NAMALWA (cell line): ENCODE measurements around the gene GTSE1.

Experiments
- DNase-seq: peaks from one replicate; pipeline ENCODE4 v3.0.0-alpha.2; 2015; ENCODE audit warnings: low spot score

The GTSE1 gene

DNA sequence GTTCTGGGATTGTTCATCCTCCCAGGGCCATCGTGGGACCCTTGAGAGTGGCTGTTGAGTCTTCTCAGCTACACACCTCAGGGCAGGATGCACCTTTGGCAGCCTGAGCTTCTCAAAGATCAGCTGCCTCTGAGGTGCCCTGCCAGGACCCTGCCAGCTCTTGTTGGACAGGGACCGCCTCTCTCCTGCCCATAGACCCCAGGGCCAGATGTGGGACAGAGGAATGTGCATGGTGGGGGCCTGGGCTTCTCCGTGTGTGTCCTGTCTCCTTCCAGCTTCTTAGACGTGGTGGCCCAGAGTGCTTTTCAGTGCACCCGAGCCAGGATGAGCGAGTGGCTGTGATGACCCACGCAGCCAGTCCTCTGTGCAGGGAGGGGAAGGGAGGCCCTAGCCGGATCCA, 32.9 kb downstream of the GTSE1 start:
- DNase-seq = no peak

DNA sequence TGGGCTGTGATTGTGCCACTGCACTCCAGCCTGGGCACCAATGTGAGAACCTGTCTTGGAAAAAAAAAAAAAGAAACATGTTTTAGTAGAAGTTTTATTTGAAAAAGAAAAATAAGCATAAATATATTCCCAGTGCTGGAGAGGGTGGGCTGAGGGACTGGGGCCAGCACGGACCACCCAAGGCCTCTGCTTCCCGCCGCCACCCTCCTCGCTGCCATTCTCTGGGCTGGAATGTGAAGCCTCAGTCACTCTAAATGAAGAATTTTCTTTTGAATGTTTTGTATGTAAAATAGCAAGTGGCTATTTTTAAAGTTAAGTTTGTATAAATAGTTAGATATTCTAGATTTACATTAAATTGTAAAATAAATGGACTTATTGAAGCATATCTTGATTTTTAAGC, 33.8 kb downstream of the GTSE1 start:
- DNase-seq = no peak

DNA sequence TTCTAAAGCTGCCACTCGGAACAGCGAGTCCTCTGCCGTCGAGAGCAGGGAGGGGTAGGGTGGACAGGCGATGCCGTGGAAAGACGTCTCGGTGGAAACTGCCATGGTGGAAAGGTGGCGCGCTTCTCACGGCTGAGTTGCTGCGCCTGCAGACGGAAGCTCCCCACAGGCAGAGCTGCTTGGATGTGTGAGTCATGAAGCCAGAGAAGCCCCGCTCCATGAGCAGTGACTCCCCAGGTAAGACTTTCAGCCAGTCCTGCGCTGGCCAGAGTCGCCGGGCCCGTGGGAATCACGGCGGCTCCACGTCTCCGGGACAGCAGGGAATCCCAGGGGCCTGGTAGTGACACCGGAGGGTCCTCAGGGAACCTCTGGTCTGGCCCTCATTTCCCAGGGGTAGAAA, 34.8 kb downstream of the GTSE1 start:
- no peak for DNase-seq

DNA sequence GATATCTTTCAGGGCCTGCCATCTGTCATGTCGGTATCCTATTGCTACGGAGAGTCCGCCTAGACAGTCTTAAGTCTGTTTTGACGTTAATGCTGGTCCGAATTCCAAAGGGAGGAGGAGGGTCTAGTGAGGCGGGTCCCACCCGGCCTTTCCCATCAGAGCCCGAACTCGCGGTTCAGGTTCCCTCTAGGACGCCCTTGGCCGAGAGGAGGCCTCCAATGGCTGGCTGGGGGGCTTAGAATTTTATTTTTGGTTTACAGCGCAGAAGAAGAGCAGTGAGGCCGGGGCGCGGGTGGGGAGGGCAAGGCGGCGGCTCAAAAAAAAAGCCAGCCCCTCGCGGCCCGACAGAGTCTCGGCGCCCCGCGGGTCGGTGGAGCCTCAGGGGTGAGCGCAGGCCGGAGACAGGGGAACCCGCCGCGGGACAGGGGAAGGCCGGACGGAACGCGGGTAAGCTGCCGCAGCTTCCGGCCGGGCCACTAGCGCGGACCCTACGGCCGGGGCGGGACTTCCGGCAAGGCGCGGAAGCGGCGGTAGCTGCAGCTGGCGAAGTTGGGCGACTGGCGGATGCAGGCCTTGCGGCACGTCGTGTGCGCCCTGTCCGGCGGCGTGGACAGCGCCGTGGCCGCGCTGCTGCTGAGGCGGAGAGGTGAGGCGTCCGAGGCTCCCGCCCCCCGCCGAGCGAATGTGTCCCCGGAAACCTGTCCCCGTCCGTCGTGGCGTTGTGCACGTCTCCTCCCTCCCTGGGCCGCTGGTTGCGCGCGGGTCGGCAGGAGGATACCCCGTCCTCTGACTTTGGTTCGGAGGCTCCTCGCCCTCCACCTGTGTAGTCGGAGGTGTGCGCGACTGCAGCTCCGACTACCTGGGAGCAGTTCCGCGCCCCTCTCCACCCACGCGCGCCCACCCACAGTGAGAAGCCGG, 38.8 kb downstream of the GTSE1 start, which contains the start of gene TRMU:
TSS of gene TRMU (plus strand) at position 514 of the 918 bp plus-strand sequence. CDS start at position 565, 51 bp downstream.
- peak; percentile 83 for DNase-seq

DNA sequence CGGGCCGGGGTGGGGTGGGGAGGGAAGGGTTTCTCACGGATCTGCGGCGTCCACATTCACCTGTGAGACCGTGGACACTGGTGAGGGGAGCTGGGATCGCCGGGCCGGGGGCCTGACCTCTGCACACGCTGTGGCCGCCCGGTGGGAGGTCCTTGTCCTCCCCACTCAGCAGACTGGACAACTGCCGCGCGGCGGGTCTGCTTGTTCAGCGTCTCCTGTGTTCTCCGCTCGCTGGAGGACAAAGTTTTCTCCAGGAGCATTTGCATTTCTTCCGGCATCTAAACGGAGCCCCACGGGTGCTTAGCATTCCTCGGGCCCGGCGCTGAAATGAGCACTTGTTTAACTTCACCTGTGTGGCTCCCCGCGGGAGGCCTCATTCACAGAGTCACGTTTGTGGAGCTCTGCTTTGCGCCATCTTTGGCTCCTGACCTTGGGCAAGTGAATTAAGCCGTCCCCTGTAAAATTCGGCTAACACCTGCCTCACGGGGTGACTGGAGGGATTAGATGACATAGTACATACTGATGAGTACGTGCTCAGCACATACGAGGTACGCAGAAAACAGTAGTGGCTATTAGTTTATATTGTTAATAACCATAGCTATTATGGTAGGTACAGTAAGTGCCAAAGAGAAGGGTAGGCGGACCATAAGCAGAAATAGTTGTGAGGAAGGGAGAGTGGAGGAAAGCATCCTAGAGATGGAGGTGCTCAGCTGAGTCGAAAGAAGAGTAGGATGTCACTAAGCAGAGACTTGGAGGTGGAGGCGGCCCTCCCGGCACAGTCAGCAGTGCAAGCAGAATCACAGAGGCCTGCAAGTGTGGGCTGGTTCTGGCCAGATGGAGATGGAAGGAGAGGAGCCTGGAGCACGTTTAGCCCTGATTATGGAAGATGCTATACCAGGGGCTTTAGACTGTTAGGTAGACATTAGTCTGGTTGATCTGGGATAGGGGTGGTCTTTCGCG, 39.7 kb downstream of the GTSE1 start:
- DNase-seq = peak; percentile 35

DNA sequence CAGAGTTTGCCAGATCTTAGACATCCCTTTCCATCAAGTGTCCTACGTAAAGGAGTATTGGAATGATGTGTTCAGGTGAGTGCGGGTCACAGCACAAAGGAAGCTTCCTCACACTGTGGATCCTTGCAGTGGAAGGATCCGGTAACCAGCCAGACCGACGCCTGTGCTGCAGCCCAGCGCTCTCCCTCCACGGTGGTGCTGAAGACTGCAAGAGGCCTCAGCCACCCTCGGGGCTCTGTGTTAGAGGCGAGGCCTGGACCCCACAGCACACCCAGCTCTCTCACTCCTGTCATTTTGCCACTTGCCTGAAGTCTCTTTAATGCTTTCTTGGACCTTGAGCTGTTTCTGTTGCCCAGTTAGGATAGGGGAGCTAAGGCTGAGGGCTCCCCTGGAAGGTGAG, 41.2 kb downstream of the GTSE1 start:
- no peak for DNase-seq

DNA sequence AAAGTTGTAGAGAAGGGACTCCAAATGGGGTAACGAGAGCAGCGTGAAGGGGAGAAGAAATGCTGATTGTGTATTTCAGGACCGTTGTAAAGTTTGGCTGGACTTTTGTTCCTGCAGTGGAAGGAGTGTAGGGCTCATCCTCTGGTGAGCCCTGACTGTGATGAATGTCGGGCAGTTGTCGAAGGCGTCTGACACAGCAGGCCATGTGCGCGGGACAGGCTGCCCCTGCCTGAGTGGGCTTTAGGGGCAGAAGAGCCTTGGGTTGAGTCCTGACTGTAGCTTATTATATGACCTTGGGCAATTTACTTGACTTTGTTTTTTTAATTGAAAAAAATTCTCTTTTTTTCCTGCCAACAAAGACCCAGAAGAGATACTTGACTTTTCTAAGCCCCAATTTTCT, 42.0 kb downstream of the GTSE1 start:
- DNase-seq = no peak

DNA sequence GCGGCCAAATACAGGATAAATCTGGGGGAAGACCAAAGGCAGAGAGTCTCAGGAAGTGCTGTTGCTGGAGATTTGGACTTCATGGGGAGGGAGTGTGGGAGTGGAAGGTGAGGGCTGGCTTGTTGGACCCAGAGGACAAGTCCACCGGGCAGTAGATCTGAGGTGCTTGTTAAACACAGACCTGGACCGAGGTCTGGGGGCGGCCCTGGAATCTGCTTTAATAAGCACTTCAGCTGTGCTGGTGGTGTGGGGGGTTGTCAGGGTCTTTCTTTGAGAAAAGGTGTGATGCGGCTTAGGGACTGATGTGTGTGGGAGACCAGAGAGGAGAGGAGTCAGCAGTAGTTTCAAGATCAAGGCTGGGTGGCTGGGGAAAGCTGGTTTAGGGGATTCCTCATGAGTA, 43.3 kb downstream of the GTSE1 start:
- DNase-seq = no peak

DNA sequence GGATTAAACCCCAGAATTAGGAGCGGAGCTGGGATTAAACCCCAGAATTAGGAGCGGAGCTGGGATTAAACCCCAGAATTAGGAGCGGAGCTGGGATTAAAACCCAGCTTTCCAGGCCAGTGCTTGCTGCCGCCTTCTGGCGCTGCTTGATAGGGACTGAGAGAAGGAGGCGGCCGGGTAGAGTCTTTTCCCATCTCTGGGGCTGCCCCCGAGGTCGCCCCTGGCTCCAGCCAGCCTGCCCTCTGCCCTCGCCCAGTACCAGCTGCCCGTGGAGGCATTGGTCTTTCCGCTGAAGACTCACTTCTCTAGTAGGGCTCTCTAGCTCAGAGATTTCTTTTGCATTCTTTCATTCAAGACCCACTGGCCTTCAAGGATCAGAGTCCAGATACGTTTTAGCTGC, 44.0 kb downstream of the GTSE1 start:
- no peak for DNase-seq

DNA sequence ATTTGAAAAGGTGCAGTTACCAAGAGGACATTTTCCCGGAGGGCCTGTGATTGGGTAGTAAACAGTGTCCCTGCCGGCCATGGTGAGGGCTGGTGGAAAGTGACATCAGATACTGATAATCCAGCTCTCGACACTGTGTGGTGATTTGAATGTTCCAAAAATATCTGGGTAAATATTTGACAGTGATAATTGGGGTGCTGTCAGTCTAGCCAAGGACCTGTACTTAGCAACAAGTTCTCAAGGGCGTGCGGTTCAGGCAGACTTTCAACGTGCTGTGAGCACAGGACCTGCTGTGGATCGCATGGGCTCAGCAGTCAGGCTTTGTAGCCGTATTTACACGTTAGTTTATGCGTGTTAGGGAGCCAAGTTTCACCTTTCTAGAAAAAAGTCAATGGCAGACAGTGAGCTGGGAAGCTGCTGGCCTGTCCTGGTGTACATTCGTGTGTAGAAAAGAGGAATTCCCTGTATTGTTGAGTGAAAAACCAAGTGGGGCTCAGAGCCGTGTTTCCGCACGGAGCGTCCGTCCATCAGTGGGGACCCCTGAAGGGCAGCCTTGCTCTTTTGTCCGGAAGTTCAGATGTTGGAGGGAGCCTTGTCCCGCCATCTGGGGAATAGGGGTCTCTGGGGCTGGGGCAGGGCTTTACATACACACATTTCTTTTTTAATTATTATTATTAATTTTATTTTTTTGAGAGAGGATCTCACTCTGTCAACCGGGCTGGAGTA, 50.2 kb downstream of the GTSE1 start:
- DNase-seq = no peak

DNA sequence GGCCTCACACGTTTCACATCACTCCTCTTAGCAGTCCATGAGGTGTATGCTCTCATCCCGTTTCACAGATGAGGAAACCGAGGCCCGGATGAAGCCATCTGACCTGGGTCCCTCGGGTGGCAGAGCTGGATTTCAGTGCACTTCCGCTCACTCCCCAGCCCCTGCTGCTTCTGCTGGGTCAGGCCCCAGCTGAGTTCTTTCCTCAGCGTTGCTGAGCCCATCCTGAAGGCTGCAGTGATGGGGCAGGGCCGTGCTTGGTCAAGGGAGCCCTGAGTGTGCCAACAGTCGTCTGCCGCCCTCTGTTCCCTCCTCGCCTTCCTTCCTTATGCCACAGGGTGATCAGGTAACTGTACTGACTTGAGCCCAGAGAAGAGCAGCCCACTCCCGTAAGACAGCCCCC, 51.0 kb downstream of the GTSE1 start:
- DNase-seq = no peak

DNA sequence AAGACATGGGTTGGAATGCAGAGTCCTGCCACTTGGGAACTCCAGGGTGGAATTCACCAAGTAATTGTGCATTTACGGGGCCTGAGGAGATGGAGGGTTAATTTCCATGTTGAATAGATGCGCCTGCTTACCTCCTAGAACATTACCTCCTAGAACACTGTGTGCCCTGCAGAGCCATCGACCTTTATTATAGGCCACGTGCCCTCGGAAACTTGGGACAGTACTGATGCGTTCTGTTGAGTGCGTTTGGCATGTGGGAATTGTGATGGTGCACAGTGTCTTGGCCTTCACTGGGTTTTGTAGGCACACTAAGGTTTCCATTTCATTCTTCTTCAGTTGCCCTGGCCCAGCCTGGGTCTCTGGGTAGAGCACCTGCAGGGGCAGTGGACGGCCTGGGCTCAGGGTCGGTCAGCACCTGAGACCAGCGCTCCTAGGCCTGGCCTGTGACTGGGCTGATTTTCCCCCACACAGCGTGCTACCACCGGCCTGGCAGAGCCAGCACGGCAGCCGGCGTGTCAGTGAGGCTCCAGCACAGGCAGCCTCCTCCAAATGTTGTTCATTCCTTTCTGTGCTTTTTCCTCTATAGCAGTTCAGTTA, 51.5 kb downstream of the GTSE1 start:
- no peak for DNase-seq

DNA sequence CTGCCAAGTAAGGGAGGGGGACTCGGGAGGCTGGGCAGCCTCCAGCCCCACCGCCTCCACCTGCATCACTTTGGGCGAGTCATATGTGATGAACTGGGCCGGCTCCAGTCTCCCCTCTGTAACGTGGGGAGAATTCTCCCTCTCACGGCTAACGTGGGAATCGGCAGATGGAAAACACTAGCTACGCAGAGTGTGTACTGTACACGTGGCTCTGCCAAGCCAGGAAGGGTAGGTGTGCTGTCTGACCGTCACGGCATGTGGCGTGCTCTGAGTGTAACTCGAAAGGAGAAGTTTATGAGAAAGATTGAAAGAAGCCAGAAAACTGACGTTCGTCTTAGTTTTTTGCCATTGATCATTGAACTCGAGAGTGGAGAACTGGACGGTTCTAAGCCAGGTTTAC, 52.6 kb downstream of the GTSE1 start:
- no peak for DNase-seq

DNA sequence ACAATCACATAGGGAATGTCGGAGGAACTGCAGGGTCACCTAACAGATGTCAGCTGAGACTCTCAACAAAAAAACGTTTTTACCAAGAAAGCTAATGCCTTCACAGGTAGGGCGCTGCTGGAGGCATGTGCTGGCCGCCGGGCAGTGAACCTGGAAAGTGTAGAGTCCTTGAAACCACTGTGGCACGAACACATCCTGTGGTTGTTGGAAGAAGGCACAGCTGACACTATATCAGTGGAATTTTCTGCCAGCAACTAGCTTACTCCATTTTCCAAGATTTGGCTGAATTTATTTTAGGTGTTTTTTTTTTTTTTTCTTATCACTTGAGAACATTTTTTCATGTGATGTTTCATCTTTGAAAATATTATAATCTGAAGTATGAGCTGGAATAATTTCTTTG, 53.0 kb downstream of the GTSE1 start:
- no peak for DNase-seq

DNA sequence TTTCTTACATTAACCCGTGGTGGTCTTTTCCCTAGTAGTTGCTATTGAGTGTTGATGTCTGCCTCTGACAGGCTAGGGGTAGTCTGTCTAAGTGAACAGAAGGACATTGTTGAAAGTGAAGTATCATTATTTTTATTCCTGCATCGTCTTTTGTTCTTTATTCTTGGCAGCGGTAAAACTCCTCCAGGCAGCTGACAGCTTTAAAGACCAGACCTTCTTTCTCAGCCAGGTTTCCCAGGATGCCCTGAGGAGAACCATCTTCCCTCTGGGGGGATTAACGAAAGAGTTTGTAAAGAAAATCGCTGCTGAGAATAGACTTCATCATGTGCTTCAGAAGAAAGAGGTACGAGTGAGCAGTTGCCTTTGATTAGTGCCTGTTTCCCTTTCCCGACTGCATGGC, 53.5 kb downstream of the GTSE1 start:
- DNase-seq = no peak

DNA sequence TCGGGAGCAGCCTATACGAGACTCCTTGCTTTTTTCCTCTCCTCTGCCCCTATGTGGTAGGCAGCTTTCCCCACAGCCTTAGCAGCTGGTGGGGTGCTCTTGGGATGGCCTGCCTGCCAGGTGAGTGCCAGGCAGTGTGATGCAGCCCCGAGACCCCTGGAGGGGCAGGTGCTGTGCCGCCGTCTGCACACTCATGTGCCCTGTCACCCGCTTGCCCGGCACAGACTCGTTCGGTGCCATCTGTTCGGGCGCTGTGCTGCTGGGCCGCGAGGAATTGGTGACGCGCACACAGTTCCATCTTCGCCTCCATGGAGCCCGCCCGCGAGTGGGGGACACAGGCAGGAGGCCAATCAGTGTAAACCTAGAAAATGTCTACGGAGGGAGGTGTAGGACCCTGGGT, 54.0 kb downstream of the GTSE1 start:
- DNase-seq = no peak

DNA sequence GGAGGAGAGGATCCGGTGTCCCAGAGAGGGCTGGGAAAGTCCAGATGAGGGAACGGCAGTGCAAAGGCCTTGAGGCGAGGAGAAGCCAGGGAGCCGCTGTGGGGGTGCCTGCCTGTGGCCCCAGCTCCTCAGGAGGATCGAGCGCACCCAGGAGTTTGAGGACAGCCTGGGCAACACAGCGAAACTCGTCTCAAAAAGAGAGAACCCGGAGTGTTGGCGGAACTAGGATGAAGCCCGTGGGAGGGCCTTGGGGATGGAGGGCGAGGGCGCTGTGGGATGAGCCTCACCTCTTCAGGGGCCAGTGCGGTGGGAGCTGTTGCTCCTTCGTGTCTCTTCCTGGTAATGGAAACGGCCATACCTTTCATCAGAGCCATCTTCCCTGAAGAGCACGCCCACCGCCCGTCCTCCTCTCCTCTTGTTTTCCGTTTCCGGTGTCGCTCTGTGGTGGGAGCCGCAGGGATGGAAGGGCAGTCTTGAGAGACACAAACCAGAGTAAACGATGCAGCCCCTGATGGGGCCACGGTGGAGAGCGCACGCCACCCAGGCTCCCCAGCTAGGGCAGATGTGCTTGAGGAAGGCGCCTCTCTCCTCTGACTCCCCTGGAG, 54.6 kb downstream of the GTSE1 start:
- DNase-seq = no peak

DNA sequence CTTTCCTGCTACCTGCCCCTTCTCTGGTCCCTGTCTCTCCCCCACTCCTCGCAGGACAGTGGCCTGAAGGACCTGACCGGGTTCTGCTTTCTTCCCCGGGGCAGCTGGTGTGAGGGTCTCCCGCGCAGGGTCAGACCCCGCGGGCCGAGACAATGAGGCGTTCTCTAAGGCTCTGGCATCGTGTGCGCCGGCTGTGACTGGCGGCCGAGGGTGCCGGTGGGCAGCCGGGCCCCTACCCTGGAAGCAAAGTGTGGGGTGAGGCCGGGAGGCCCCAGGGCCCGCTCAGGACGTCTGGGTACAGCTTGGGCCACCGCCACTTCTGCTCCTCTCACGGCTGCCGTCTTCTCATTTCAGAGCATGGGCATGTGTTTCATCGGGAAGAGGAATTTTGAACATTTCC, 55.1 kb downstream of the GTSE1 start:
- no peak for DNase-seq

DNA sequence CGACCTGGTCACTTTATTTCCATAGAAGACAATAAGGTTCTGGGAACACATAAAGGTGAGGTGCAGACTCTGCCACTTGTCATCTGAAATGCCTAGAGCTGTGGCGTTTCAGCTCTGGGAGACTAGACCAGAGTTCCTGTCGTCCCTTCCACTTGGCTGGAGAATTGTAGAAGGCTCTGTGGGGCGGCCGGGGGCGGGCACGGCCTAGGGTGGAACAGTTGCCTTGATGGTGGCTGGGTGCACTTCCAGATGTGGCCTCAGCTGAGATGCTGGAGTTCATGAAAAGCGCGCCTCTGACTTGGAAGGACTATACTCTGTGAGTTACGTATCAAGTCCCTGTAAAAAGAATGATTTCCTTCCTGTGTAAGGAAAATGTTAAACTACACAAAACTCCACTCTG, 55.6 kb downstream of the GTSE1 start:
- no peak for DNase-seq

DNA sequence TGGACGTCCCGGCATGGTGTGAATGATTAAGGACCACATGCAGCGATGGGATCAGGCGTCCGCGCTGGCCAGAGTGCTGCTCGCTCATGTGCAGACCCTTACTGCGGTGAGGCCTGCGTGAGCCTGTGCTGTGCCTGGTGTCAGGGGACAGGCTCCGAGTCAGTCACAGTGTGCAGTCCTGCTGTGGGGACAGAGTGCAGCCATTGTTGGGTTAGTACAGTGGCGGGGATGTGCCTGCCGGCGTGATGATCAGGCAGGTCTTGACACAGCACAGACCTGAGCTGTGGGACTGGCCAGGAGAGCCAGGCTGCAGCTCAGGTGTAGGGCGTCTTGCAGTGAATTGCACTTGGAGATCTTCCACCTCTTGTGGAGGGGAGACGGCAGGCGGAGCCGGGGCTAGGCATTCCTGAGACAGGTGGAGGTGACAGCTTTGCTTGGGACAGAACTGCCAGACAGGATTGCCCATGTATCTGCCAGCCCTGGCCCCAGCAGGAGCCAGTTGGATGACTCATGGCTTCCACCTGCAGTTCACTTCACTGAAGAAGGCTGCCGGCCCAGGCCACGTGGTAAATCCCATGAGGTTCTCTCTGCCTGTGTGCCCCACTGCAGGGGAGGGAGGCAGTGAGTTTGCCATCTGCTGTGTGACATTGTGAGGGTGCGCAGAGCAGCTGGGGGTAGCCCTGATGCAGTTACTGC, 56.2 kb downstream of the GTSE1 start:
- peak; percentile 83 for DNase-seq
